BLaER1 (cell line): Measurements from ENCODE around the gene IL37.
"Not testable (repeated sequence)": the region's sequence is repeated elsewhere in the genome, so short reads cannot be mapped to it uniquely, and the experiment has no call there.

Source experiments
- H3K27ac ChIP-seq: shearing (Covaris generic); formaldehyde crosslinking; 2 replicates; pipeline ENCODE4 v1.8.1; 2022
- H3K27me3 ChIP-seq: shearing (Covaris generic); formaldehyde crosslinking; 2 replicates; pipeline ENCODE4 v1.8.1; 2022
- H3K36me3 ChIP-seq: shearing (Covaris generic); formaldehyde crosslinking; 2 replicates; pipeline ENCODE4 v1.8.1; 2022
- H3K4me1 ChIP-seq: shearing (Covaris generic); formaldehyde crosslinking; 2 replicates; pipeline ENCODE4 v1.8.1; 2022
- H3K4me2 ChIP-seq: shearing (Covaris generic); formaldehyde crosslinking; 2 replicates; pipeline ENCODE4 v1.8.1; 2022
- H3K4me3 ChIP-seq: shearing (Covaris generic); formaldehyde crosslinking; 2 replicates; pipeline ENCODE4 v1.8.1; 2022
- H3K9ac ChIP-seq: shearing (Covaris generic); formaldehyde crosslinking; 2 replicates; pipeline ENCODE4 v1.8.1; 2022
- H3K9me3 ChIP-seq: shearing (Covaris generic); formaldehyde crosslinking; 2 replicates; pipeline ENCODE4 v1.8.1; 2022
- H4K20me1 ChIP-seq: shearing (Covaris generic); formaldehyde crosslinking; 2 replicates; pipeline ENCODE4 v1.8.1; 2022
- Cebpa-rat ChIP-seq: shearing (Covaris generic); IDR thresholded peaks from 2 replicates; pipeline ENCODE4 v1.8.1; 2022

Gene IL37

GRCh38 chr2:112907001-112907949 is 3.7 kb upstream of the IL37 start:
- TF ChIP-seq Cebpa-rat = no peak
- no peak overlapping the region for H3K9ac ChIP-seq
- no peaks in the 10 kb centered on the region for H3K4me1 ChIP-seq
- H3K4me2 ChIP-seq = no peak overlapping the region
- no peak overlapping the region for H3K4me3 ChIP-seq
- H4K20me1 ChIP-seq = no peaks in the 10 kb centered on the region
- H3K9me3 ChIP-seq = peaks cover 6% of the 10 kb centered on the region
- no peaks in the 10 kb centered on the region for H3K27me3 ChIP-seq
- no peaks in the 10 kb centered on the region for H3K36me3 ChIP-seq
- H3K27ac ChIP-seq = no peak overlapping the region

DNA sequence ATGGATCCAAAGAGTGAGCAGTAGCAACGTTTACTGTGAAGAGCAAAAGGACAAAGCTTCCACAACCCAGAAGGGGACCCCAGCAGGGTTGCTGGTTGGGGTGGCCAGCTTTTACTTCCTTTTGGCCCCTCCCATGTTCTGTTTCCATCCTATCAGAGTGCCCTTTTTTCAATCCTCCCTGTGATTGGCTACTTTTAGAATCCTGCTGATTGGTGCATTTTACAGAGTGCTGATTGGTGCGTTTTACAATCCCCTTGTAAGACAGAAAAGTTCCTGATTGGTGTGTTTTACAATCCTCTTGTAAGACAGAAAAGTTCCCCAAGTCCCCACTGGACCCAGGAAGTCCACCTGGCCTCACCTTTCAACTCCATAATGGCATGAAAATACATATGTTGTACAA is 2.4 kb upstream of the IL37 start:
- not testable (repeated sequence) for H3K27me3 ChIP-seq, H3K4me3 ChIP-seq, H4K20me1 ChIP-seq, H3K27ac ChIP-seq, H3K9ac ChIP-seq, H3K36me3 ChIP-seq, H3K4me1 ChIP-seq, H3K4me2 ChIP-seq, H3K9me3 ChIP-seq

DNA sequence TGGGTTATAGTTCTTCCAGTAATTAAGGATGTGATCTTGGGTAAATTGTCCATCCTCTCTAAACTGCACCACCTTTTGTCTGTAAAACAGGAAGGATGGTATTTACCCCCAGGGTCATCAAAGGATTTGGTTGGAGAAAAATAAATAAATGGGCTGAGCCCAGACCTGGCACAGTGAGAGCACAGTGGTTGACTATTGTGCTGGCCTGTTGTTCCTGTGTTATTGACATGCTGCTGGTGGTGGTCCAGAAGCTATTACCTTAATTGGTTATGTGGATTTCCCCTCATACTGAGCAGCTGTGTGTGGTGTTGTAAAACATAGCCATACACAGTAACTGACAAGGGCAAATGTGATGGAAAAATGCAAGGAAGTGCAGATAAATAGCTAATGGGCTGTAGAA is 746 bp upstream of the IL37 start:
- Histone ChIP-seq H3K4me2 (no peak overlapping the region), H3K9me3 (peaks cover 6% of the 10 kb centered on the region), H3K27ac (no peak overlapping the region), H3K4me3 (no peak overlapping the region), H3K27me3 (no peaks in the 10 kb centered on the region), H3K36me3 (no peaks in the 10 kb centered on the region), H3K4me1 (no peaks in the 10 kb centered on the region), H3K9ac (no peak overlapping the region), H4K20me1 (no peaks in the 10 kb centered on the region)
- TF ChIP-seq Cebpa-rat = no peak

- H3K4me1 ChIP-seq = no peaks in the 10 kb centered on the region
- H3K4me2 ChIP-seq = no peak overlapping the region
- no peaks in the 10 kb centered on the region for H3K36me3 ChIP-seq
- peaks cover 6% of the 10 kb centered on the region for H3K9me3 ChIP-seq
- H3K4me3 ChIP-seq = no peak overlapping the region
- H3K9ac ChIP-seq = no peak overlapping the region
- H3K27ac ChIP-seq = no peak overlapping the region
- no peak for TF ChIP-seq Cebpa-rat
- H3K27me3 ChIP-seq = no peaks in the 10 kb centered on the region
- no peaks in the 10 kb centered on the region for H4K20me1 ChIP-seq
Measured at GRCh38 chr2:112912403-112912802, 1.4 kb downstream of the IL37 start.

GRCh38 chr2:112915300-112916144 is 4.6 kb downstream of the IL37 start:
- H3K4me2 ChIP-seq = no peak overlapping the region
- H3K36me3 ChIP-seq = no peaks in the 10 kb centered on the region
- H3K9ac ChIP-seq = no peak overlapping the region
- no peaks in the 10 kb centered on the region for H4K20me1 ChIP-seq
- TF ChIP-seq Cebpa-rat = no peak
- H3K27ac ChIP-seq = no peak overlapping the region
- H3K27me3 ChIP-seq = no peaks in the 10 kb centered on the region
- H3K9me3 ChIP-seq = 0 out of 2 replicates have a peak, but pooled peaks cover 8% of the 10 kb centered on the region
- no peak overlapping the region for H3K4me3 ChIP-seq
- H3K4me1 ChIP-seq = no peaks in the 10 kb centered on the region

GRCh38 chr2:112916145-112916571 is 5.2 kb downstream of the IL37 start:
- TF ChIP-seq Cebpa-rat = no peak
- Histone ChIP-seq H3K9ac (no peak overlapping the region), H3K4me3 (no peak overlapping the region), H3K9me3 (0 out of 2 replicates have a peak, but pooled peaks cover 8% of the 10 kb centered on the region), H3K27ac (no peak overlapping the region), H3K27me3 (no peaks in the 10 kb centered on the region), H4K20me1 (no peaks in the 10 kb centered on the region), H3K36me3 (no peaks in the 10 kb centered on the region), H3K4me1 (no peaks in the 10 kb centered on the region), H3K4me2 (no peak overlapping the region)

DNA sequence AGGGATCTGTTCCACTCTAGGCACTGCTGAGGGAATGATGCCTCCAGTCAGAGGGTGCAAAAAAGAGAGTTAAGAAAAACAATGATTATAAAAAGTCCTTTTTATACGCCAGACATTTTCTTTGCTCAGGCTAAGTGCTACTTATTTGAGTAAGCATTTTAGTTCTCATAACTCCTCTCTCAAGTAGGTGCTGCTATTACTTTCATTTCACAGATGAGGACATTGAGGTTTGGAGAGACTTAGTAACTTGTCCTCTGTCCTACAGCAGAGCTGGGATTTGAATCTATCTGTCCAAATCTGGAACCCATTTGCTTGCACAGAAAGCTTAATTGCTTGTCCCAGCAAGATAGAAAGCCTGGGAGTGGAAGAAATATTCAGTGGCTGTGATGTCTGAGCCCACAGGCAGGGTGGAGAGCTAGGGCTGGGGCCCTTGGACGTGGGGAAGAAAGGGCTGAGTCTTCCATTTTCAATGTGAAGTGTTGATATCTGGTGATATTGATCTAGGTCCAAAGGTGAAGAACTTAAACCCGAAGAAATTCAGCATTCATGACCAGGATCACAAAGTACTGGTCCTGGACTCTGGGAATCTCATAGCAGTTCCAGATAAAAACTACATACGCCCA is 5.8 kb downstream of the IL37 start:
- Histone ChIP-seq H3K4me3 (no peak overlapping the region), H3K4me2 (no peak overlapping the region), H3K36me3 (no peaks in the 10 kb centered on the region), H3K27ac (no peak overlapping the region), H3K9me3 (0 out of 2 replicates have a peak, but pooled peaks cover 8% of the 10 kb centered on the region), H4K20me1 (no peaks in the 10 kb centered on the region), H3K4me1 (no peaks in the 10 kb centered on the region), H3K9ac (no peak overlapping the region), H3K27me3 (no peaks in the 10 kb centered on the region)
- no peak for TF ChIP-seq Cebpa-rat

DNA sequence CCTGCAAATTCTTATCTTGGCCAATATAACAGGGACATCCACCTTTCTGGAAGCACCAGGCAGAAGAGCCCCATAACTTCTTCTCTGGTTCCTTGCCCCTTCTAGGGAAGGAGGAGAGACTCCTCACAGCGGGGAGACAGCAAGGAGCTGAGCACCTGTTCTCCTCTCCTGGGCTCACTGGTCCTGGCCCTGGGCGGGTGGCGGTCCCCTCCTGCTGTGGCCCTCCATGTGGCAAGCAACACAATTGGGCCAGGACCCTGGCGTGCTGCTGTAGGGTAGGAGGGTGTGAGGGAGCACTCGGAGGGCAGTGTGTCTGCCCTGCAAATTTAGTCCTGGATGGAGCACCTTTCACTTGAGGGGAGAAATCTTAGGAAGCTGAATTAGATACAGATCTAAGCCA is 6.9 kb downstream of the IL37 start:
- Histone ChIP-seq H3K27me3 (no peaks in the 10 kb centered on the region), H3K4me2 (no peak overlapping the region), H4K20me1 (no peaks in the 10 kb centered on the region), H3K4me1 (no peaks in the 10 kb centered on the region), H3K27ac (no peak overlapping the region), H3K9me3 (0 out of 2 replicates have a peak, but pooled peaks cover 8% of the 10 kb centered on the region), H3K36me3 (no peaks in the 10 kb centered on the region), H3K9ac (no peak overlapping the region), H3K4me3 (no peak overlapping the region)
- no peak for TF ChIP-seq Cebpa-rat

GRCh38 chr2:112918256-112918655 is 7.3 kb downstream of the IL37 start:
- no peaks in the 10 kb centered on the region for H3K27me3 ChIP-seq

More at GRCh38 chr2:112918256-112918655, 7.3 kb downstream of the IL37 start:
- H3K9me3 ChIP-seq = 0 out of 2 replicates have a peak, but pooled peaks cover 8% of the 10 kb centered on the region
- no peaks in the 10 kb centered on the region for H3K4me1 ChIP-seq
- no peaks in the 10 kb centered on the region for H4K20me1 ChIP-seq
- H3K36me3 ChIP-seq = no peaks in the 10 kb centered on the region
- H3K9ac ChIP-seq = no peak overlapping the region
- H3K27ac ChIP-seq = no peak overlapping the region
- H3K4me3 ChIP-seq = no peak overlapping the region
- no peak for TF ChIP-seq Cebpa-rat
- no peak overlapping the region for H3K4me2 ChIP-seq
